ENCODE results near the gene MTUS2. TPM values are rescaled to one million over a fixed set of nuclear protein-coding genes. Genes with fewer than 3 reads are reported as not detected.

Gene MTUS2
- total and polyA plus RNA-seq, 10 of the 15 experiments (the other 5 are each of a cell fraction or from before 2014, with no cell fraction given), result under 0.01 to 0.05 (median 0.02) TPM; not detected in 6

DNA sequence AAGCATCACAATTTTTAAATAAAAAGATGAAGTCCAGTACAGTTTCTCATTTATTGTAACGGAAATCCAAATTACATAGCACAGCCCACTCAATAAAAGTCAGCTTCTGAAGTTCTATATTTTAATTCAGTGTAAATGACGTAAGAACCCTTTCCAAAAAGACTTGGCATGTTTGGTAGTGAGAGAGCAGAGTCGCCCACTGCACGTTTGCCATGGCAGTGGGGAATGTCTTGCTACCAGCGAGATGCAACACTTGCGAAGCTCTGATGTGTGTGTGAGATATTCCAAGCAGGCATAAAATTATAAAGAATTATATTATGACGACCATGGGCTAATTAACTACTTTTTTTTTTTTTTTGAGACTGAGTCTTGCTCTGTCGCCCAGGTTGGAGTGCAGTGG lies 585.3 kb downstream of the MTUS2 start (continued):
- no peak for TF ChIP-seq FOS (IDR thresholded peaks at IDR 0.05; ENCODE audit: borderline replicate concordance, extremely low read depth, insufficient read length)
- no peak for TF ChIP-seq STAT3 (IDR thresholded peaks at IDR 0.05; ENCODE audit: low read depth, low read length)

DNA sequence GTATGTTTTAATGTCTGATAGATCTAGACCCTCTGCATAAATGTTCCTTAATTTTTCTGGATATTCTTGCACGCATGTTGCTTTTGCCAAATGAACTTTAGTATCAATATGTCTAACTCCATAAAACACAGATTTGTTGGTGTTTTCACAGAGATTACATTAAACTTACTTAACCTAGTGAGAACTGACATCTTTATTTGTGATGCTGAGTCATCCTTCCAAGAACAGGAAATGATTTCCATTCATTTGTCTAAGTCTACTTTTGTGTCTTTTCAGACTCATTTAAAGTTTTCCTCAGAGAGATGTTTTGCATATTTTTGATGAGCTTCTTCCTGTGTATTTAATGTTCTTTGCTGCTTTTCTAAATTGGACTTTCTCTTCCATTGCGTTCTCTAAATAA lies 591.3 kb downstream of the MTUS2 start:
- TF ChIP-seq, protein P1, sequence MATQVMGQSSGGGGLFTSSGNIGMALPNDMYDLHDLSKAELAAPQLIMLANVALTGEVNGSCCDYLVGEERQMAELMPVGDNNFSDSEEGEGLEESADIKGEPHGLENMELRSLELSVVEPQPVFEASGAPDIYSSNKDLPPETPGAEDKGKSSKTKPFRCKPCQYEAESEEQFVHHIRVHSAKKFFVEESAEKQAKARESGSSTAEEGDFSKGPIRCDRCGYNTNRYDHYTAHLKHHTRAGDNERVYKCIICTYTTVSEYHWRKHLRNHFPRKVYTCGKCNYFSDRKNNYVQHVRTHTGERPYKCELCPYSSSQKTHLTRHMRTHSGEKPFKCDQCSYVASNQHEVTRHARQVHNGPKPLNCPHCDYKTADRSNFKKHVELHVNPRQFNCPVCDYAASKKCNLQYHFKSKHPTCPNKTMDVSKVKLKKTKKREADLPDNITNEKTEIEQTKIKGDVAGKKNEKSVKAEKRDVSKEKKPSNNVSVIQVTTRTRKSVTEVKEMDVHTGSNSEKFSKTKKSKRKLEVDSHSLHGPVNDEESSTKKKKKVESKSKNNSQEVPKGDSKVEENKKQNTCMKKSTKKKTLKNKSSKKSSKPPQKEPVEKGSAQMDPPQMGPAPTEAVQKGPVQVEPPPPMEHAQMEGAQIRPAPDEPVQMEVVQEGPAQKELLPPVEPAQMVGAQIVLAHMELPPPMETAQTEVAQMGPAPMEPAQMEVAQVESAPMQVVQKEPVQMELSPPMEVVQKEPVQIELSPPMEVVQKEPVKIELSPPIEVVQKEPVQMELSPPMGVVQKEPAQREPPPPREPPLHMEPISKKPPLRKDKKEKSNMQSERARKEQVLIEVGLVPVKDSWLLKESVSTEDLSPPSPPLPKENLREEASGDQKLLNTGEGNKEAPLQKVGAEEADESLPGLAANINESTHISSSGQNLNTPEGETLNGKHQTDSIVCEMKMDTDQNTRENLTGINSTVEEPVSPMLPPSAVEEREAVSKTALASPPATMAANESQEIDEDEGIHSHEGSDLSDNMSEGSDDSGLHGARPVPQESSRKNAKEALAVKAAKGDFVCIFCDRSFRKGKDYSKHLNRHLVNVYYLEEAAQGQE (IDR thresholded peaks at IDR 0.05; ENCODE audit: low read depth, low read length), result no peak
- TF ChIP-seq ZBED1 (IDR thresholded peaks at IDR 0.05; ENCODE audit: borderline replicate concordance) (no peak), SMAD1 (IDR thresholded peaks at IDR 0.05; ENCODE audit: low read depth, partially characterized antibody) (no peak), TCF7 (IDR thresholded peaks at IDR 0.05; ENCODE audit: borderline replicate concordance) (no peak), ETV6 (conservative IDR thresholded peaks at IDR 0.05 in 1 of 2, IDR thresholded peaks at IDR 0.05 in 1 of 2; ENCODE audit: borderline replicate concordance in 1 of 2, low read depth in 1 of 2) (no peak), GATAD2B (conservative IDR thresholded peaks at IDR 0.05; ENCODE audit: low read depth) (no peak), CBX5 (IDR thresholded peaks at IDR 0.05; ENCODE audit: low read depth) (no peak), ZNF622 (IDR thresholded peaks at IDR 0.05) (no peak), RAD51 (IDR thresholded peaks at IDR 0.05) (no peak), SRF (IDR thresholded peaks at IDR 0.05; ENCODE audit: low read depth in 2 of 2, low read length in 2 of 2) (no peak), KDM1A (IDR thresholded peaks at IDR 0.05; ENCODE audit: borderline replicate concordance) (no peak), SREBF1 (IDR thresholded peaks at IDR 0.05; ENCODE audit: low read length) (no peak), IRF4 (IDR thresholded peaks at IDR 0.05; ENCODE audit: low read depth, low read length) (no peak)
- TF ChIP-seq, protein P2, sequence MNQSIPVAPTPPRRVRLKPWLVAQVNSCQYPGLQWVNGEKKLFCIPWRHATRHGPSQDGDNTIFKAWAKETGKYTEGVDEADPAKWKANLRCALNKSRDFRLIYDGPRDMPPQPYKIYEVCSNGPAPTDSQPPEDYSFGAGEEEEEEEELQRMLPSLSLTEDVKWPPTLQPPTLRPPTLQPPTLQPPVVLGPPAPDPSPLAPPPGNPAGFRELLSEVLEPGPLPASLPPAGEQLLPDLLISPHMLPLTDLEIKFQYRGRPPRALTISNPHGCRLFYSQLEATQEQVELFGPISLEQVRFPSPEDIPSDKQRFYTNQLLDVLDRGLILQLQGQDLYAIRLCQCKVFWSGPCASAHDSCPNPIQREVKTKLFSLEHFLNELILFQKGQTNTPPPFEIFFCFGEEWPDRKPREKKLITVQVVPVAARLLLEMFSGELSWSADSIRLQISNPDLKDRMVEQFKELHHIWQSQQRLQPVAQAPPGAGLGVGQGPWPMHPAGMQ (IDR thresholded peaks at IDR 0.05; ENCODE audit: borderline replicate concordance), result no peak
- no TSS peak for BruUV-seq (replicated peaks)
- no peak for DNase-seq (ENCODE audit: low read depth, low spot score)
- H4K20me1 ChIP-seq (ENCODE audit: control insufficient read depth, insufficient read depth), result no peaks in the 10 kb centered on the region
- ChIA-PET CTCF (no interaction called here), POLR2A (no interaction called here), SMC1A (ENCODE audit: uncharacterized antibody, unreplicated experiment) (no interaction called here), RAD21 (ENCODE audit: unreplicated experiment) (no interaction called here)
- H3K36me3 ChIP-seq (ENCODE audit: control insufficient read depth in 2 of 2, insufficient read depth in 2 of 2, low read length in 1 of 2), result no peaks in the 10 kb centered on the region
- H3K4me3 ChIP-seq, result no peak overlapping the region
- no peak overlapping the region for H3K9ac ChIP-seq (ENCODE audit: control insufficient read depth, insufficient read depth, low read length)
- H2AFZ ChIP-seq (ENCODE audit: control insufficient read depth, low read depth, low read length), result no peak overlapping the region
- ATAC-seq, result no peak
- WGBS (ENCODE audit: insufficient coverage, insufficient replicate concordance, low lambda C conversion rate, missing lambda C conversion rate), result 48% methylated on average over 2 of the region's 2 CpGs
- no peaks in the 10 kb centered on the region for H3K4me1 ChIP-seq (ENCODE audit: control insufficient read depth, insufficient read depth, low read length)
- no peaks in the 10 kb centered on the region for H3K27me3 ChIP-seq (replicated peaks in 1 of 2; ENCODE audit: control insufficient read depth in 2 of 2, insufficient read depth in 2 of 2, low read length in 1 of 2)
- no peak overlapping the region for H3K4me2 ChIP-seq (ENCODE audit: control insufficient read depth, insufficient read depth)
- H3K9me3 ChIP-seq (replicated peaks; ENCODE audit: control insufficient read depth, insufficient read depth, low read length), result no peaks in the 10 kb centered on the region
- H3K79me2 ChIP-seq (ENCODE audit: control insufficient read depth, insufficient read depth, low read length), result no peaks in the 10 kb centered on the region
- no peak for FAIRE-seq
- in situ Hi-C loops (cut with MboI), result no loop called here
- no peak overlapping the region for H3K27ac ChIP-seq (ENCODE audit: control insufficient read depth, insufficient read depth)
- intact Hi-C loops (cut with micrococcal nuclease; ENCODE audit: unreplicated experiment), result no loop called here
